Erythroblast (primary cell): ENCODE data around the gene FGF19.

Experiments used
- GATA1 ChIP-seq: IDR thresholded peaks from 2 replicates; pipeline ENCODE4 v1.6.1; 2011; ENCODE audit warnings: low read depth, mild to moderate bottlenecking, control low read depth, low read length, moderate library complexity
- POLR2A ChIP-seq: IDR thresholded peaks from 2 replicates; pipeline ENCODE4 v1.6.1; 2011; ENCODE audit warnings: mild to moderate bottlenecking, low read length

GRCh38 chr11:69707176-69707575 lies 3.4 kb upstream of the FGF19 start:
- no peak for TF ChIP-seq POLR2A
- no peak for TF ChIP-seq GATA1
